H1 (cell line): ENCODE results near the gene EVA1C. TPM values are rescaled to one million over a fixed set of nuclear protein-coding genes. Genes with fewer than 3 reads are reported as not detected.

Experiments
- CTCF ChIA-PET: fragments of 300-600 bp; sonication (Branson Sonifier 250); formaldehyde crosslinking; loops from one replicate; lab custom pipeline; 2021; ENCODE audit not compliant: partially characterized antibody; lab: Charles Lee
- POLR2A ChIA-PET: fragments of 300-600 bp; sonication (Branson Sonifier 250); formaldehyde crosslinking; loops from one replicate; lab custom pipeline; 2021; ENCODE audit warnings: inconsistent platforms; ENCODE audit not compliant: partially characterized antibody; lab: Charles Lee
- DNase-seq, 2 experiments: peaks; one replicate each; pipeline versions ENCODE4 v3.0.0 to v3.0.0-alpha.2; 2010 to 2022; ENCODE audit warnings: low spot score in 2 of 2, low read depth in 1 of 2, mixed read lengths in 1 of 2
- FAIRE-seq: peaks from 2 replicates; lab custom pipeline; 2011; peaks lifted over from hg19 to GRCh38; lab: Jason Lieb, UNC
- H2AFZ ChIP-seq: 2 replicates; pipeline ENCODE4 v1.8.1; 2012; ENCODE audit warnings: low read length, inconsistent platforms
- H2AK5ac ChIP-seq: 2 replicates; pipeline ENCODE4 v1.6.1; 2013; ENCODE audit warnings: low read depth, low read length
- H2BK120ac ChIP-seq: replicated peaks from 2 replicates; pipeline ENCODE3; 2013; ENCODE audit warnings: low read depth, low read length, inconsistent platforms
- H2BK12ac ChIP-seq: 2 replicates; pipeline ENCODE4 v1.6.1; 2013; ENCODE audit warnings: low read depth, low read length
- H2BK15ac ChIP-seq: 2 replicates; pipeline ENCODE4 v1.6.1; 2013; ENCODE audit warnings: low read length
- H2BK20ac ChIP-seq: 2 replicates; pipeline ENCODE4 v1.6.1; 2013; ENCODE audit warnings: low read length
- H2BK5ac ChIP-seq: 2 replicates; pipeline ENCODE4 v1.6.1; 2013; ENCODE audit warnings: low read depth, low read length
- H3K14ac ChIP-seq: 2 replicates; pipeline ENCODE4 v1.6.1; 2013; ENCODE audit warnings: inconsistent platforms; ENCODE audit not compliant: insufficient read length
- H3K18ac ChIP-seq: 2 replicates; pipeline ENCODE4 v1.6.1; 2013; ENCODE audit warnings: low read length; ENCODE audit errors: extremely low read depth
- H3K23ac ChIP-seq: 2 replicates; pipeline ENCODE4 v1.6.1; 2013; ENCODE audit warnings: inconsistent platforms; ENCODE audit not compliant: insufficient read length
- H3K23me2 ChIP-seq: 2 replicates; pipeline ENCODE4 v1.6.1; 2013; ENCODE audit warnings: low read depth, low read length
- H3K27ac ChIP-seq: 2 replicates; pipeline ENCODE4 v1.6.1; 2011; ENCODE audit warnings: low read depth, low read length, inconsistent platforms
- H3K27me3 ChIP-seq, 4 experiments: replicated peaks in 1 of 4; 1 replicate in 1 of 4; 2 replicates in 3 of 4; pipeline versions ENCODE4 v1.6.1 to v1.8.1; 2011 to 2013; ENCODE audit warnings: low read length in 3 of 4, mild to moderate bottlenecking in 3 of 4, inconsistent platforms in 2 of 4, mixed read lengths in 2 of 4, moderate library complexity in 1 of 4; ENCODE audit not compliant: control insufficient read depth in 3 of 4, insufficient read depth in 3 of 4; ENCODE audit errors: extremely low read depth in 1 of 4
- H3K36me3 ChIP-seq, 4 experiments: 2 replicates each; pipeline versions ENCODE4 v1.6.1 to v1.8.1; 2011 to 2013; ENCODE audit warnings: mild to moderate bottlenecking in 4 of 4, low read length in 3 of 4, moderate library complexity in 2 of 4, control low read depth in 1 of 4, inconsistent platforms in 1 of 4; ENCODE audit not compliant: insufficient read depth in 4 of 4, control insufficient read depth in 2 of 4
- H3K4ac ChIP-seq: replicated peaks from 2 replicates; pipeline ENCODE3; 2013; ENCODE audit warnings: low read length, low read depth, mixed read lengths, inconsistent platforms; ENCODE audit not compliant: insufficient read length
- H3K4me1 ChIP-seq, 4 experiments: replicated peaks in 1 of 4; 1 replicate in 1 of 4; 2 replicates in 3 of 4; pipeline versions ENCODE4 v1.6.1 to v1.8.1; 2011 to 2013; ENCODE audit warnings: low read length in 3 of 4, inconsistent platforms in 2 of 4, mixed read lengths in 1 of 4; ENCODE audit not compliant: insufficient read depth in 4 of 4, control insufficient read depth in 3 of 4
- H3K4me2 ChIP-seq, 2 experiments: 2 replicates each; pipeline versions ENCODE4 v1.6.1 to v1.8.1; 2011 to 2013; ENCODE audit warnings: low read depth in 2 of 2, low read length in 2 of 2, control low read depth in 1 of 2, inconsistent platforms in 1 of 2, mild to moderate bottlenecking in 1 of 2; ENCODE audit not compliant: insufficient read depth in 1 of 2
- H3K4me3 ChIP-seq, 4 experiments: fragments of 200-600, 300-600 bp in 1 of 4; sonication (generic), shearing (Covaris generic), sonication (Bioruptor Twin) in 1 of 4; 2 replicates each; pipeline versions ENCODE4 v1.5.1 to v1.8.1; 2011 to 2016; ENCODE audit warnings: low read length in 4 of 4, low read depth in 3 of 4, control low read depth in 2 of 4, inconsistent platforms in 2 of 4, mild to moderate bottlenecking in 2 of 4, mixed read lengths in 1 of 4, moderate library complexity in 1 of 4; ENCODE audit not compliant: insufficient read depth in 2 of 4; ENCODE audit errors: extremely low read depth in 1 of 4
- H3K56ac ChIP-seq: replicated peaks from 2 replicates; pipeline ENCODE3; 2013; ENCODE audit warnings: low read depth, mild to moderate bottlenecking, mixed read lengths, low read length, inconsistent platforms; ENCODE audit not compliant: insufficient read length
- H3K79me1 ChIP-seq: 2 replicates; pipeline ENCODE4 v1.6.1; 2013; ENCODE audit warnings: low read depth, low read length, control low read depth
- H3K79me2 ChIP-seq, 2 experiments: 2 replicates each; pipeline versions ENCODE4 v1.6.1 to v1.8.1; 2012 to 2013; ENCODE audit warnings: low read length in 2 of 2, mild to moderate bottlenecking in 2 of 2, inconsistent platforms in 1 of 2; ENCODE audit not compliant: insufficient read depth in 2 of 2, control insufficient read depth in 1 of 2
- H3K9ac ChIP-seq, 4 experiments: replicated peaks in 1 of 4; 1 replicate in 1 of 4; 2 replicates in 3 of 4; pipeline versions ENCODE4 v1.6.1 to v1.8.1; 2011 to 2013; ENCODE audit warnings: low read depth in 3 of 4, low read length in 3 of 4, control low read depth in 2 of 4, mild to moderate bottlenecking in 2 of 4, moderate library complexity in 2 of 4, inconsistent platforms in 1 of 4; ENCODE audit errors: extremely low read depth in 1 of 4
- H3K9me3 ChIP-seq, 2 experiments: 2 replicates each; pipeline versions ENCODE4 v1.6.1 to v1.8.1; 2012 to 2013; ENCODE audit warnings: mild to moderate bottlenecking in 2 of 2, moderate library complexity in 2 of 2, control low read depth in 1 of 2, inconsistent platforms in 1 of 2, low read depth in 1 of 2, low read length in 1 of 2, mixed read lengths in 1 of 2; ENCODE audit not compliant: insufficient read depth in 2 of 2
- H4K20me1 ChIP-seq, 2 experiments: replicated peaks in 1 of 2; 2 replicates each; pipeline versions ENCODE3 to v1.8.1; 2011 to 2013; ENCODE audit warnings: inconsistent platforms in 2 of 2, low read length in 2 of 2, mild to moderate bottlenecking in 1 of 2; ENCODE audit not compliant: insufficient read depth in 2 of 2, control insufficient read depth in 1 of 2
- H4K5ac ChIP-seq: 2 replicates; pipeline ENCODE4 v1.6.1; 2013; ENCODE audit warnings: low read length, low read depth, mixed read lengths, inconsistent platforms; ENCODE audit not compliant: insufficient read length
- H4K8ac ChIP-seq: 2 replicates; pipeline ENCODE4 v1.8.0; 2013; ENCODE audit warnings: mild to moderate bottlenecking, moderate library complexity, low read length, inconsistent platforms; ENCODE audit not compliant: insufficient read depth; ENCODE audit errors: extremely low read depth
- H4K91ac ChIP-seq: replicated peaks from 2 replicates; pipeline ENCODE3; 2013; ENCODE audit warnings: low read length, mixed read lengths, inconsistent platforms; ENCODE audit not compliant: insufficient read length
- ASH2L ChIP-seq: fragments of 200-600, 300-600 bp; sonication (generic); IDR thresholded peaks from one replicate; pipeline ENCODE4 v1.7.1; 2017; ENCODE audit warnings: low read length
- ATF3 ChIP-seq: IDR thresholded peaks from 2 replicates; pipeline ENCODE4 v1.6.1; 2011; ENCODE audit warnings: low read depth, mild to moderate bottlenecking, low read length; ENCODE audit not compliant: insufficient read depth
- BCL11A ChIP-seq, 2 experiments: IDR thresholded peaks; one replicate each; pipeline ENCODE4 v1.6.1; 2011; ENCODE audit warnings: low read depth in 2 of 2, low read length in 2 of 2, mild to moderate bottlenecking in 2 of 2
- CEBPB ChIP-seq: IDR thresholded peaks from 2 replicates; pipeline ENCODE4 v1.6.1; 2012; ENCODE audit warnings: low read depth, low read length
- JUND ChIP-seq: IDR thresholded peaks from 2 replicates; pipeline ENCODE4 v1.6.1; 2011; ENCODE audit warnings: mild to moderate bottlenecking, improper control_type of control experiment, low read length
- KDM1A ChIP-seq: fragments of 200-600, 300-600 bp; sonication (generic); IDR thresholded peaks from 2 replicates; pipeline ENCODE4 v1.7.1; 2016; ENCODE audit warnings: mild to moderate bottlenecking, low read length, borderline replicate concordance
- MAFK ChIP-seq: IDR thresholded peaks from 2 replicates; pipeline ENCODE4 v1.6.1; 2012; ENCODE audit warnings: low read depth, mild to moderate bottlenecking, improper control_type of control experiment, low read length
- POLR2A ChIP-seq, 2 experiments: IDR thresholded peaks; 1 replicate in 1 of 2; 2 replicates in 1 of 2; pipeline ENCODE4 v1.6.1; 2011; ENCODE audit warnings: low read depth in 2 of 2, low read length in 2 of 2, mild to moderate bottlenecking in 2 of 2; ENCODE audit errors: control extremely low read depth in 1 of 2
- POLR2AphosphoS5 ChIP-seq: IDR thresholded peaks from 2 replicates; pipeline ENCODE4 v1.6.1; 2011; ENCODE audit warnings: low read depth, low read length
- POU5F1 ChIP-seq: IDR thresholded peaks from 2 replicates; pipeline ENCODE4 v1.6.1; 2011; ENCODE audit warnings: low read depth, mild to moderate bottlenecking, low read length, moderate library complexity
- RAD21 ChIP-seq, 2 experiments: IDR thresholded peaks in 1 of 2; conservative IDR thresholded peaks in 1 of 2; 2 replicates each; pipeline ENCODE4 v1.6.1; 2011; ENCODE audit warnings: low read depth in 2 of 2, low read length in 2 of 2, improper control_type of control experiment in 1 of 2, inconsistent platforms in 1 of 2, mild to moderate bottlenecking in 1 of 2, moderate library complexity in 1 of 2
- RBBP5 ChIP-seq: IDR thresholded peaks from 2 replicates; pipeline ENCODE4 v1.7.1; 2012; ENCODE audit warnings: low read depth, mild to moderate bottlenecking, inconsistent platforms, low read length, moderate library complexity, borderline replicate concordance
- RFX5 ChIP-seq: IDR thresholded peaks from 2 replicates; pipeline ENCODE4 v1.6.1; 2011; ENCODE audit warnings: low read depth, low read length, improper control_type of control experiment, borderline replicate concordance
- TBP ChIP-seq: IDR thresholded peaks from 2 replicates; pipeline ENCODE4 v1.6.1; 2011; ENCODE audit warnings: low read depth, low read length, improper control_type of control experiment
- WGBS, 2 experiments: shearing (Covaris generic) in 1 of 2; methylation state at CpG; one replicate each; pipeline versions ENCODE4 v1.1.6 to v1.1.7; 2013 to 2015; ENCODE audit warnings: low lambda C conversion rate in 2 of 2, mixed read lengths in 2 of 2, inconsistent platforms in 1 of 2, low coverage in 1 of 2, missing lambda C conversion rate in 1 of 2; ENCODE audit not compliant: insufficient replicate concordance in 2 of 2, insufficient coverage in 1 of 2, insufficient read length in 1 of 2; ENCODE audit errors: extremely low coverage in 1 of 2, missing lambda C conversion rate in 1 of 2; 5-methylcytosine and 5-hydroxymethylcytosine counted together
- polyA plus RNA-seq, 7 experiments: library from polyadenylated mRNA; depleted of rRNA in 3 of 7; stranded (reverse) in 5 of 7; unstranded in 2 of 7; fragments of >200 nt in 5 of 7; fragments of 200-250 nt in 2 of 7; gene quantifications; 1 replicate in 5 of 7; 2 replicates in 1 of 7; 4 replicates in 1 of 7; pipeline versions ENCODE4 v1.2.1 to v1.2.3, GENCODE V29; 2011 to 2013; ENCODE audit warnings: missing spikeins in 2 of 7, mixed read lengths in 2 of 7
- total RNA-seq: library from RNA; stranded (reverse); fragmentation: NEBNext Ultra II Directional; extraction: Animal tissue kit (Norgen Biotek cat#: 25700); gene quantifications from 2 replicates; pipeline ENCODE4 v1.2.1, GENCODE V29; 2021

EVA1C gene
- total and polyA plus RNA-seq, 2 of the 8 experiments (the other 6 are each of a cell fraction or from before 2014, with no cell fraction given) = 2.6 to 3.6 TPM

GRCh38 chr21:32382108-32382644, 30.3 kb upstream of the EVA1C start:
- no peak overlapping the region for H2BK5ac ChIP-seq
- ChIA-PET CTCF (interaction anchor here (0.7 to 4.4 kb wide), 3 partner anchors 18 to 219 kb away, joined by 3 to 19 read pairs (median 7); no protein-coding TSS in a partner anchor), POLR2A (no interaction called here)
- no peak overlapping the region for H3K4ac ChIP-seq
- no peaks in the 10 kb centered on the region for H3K23me2 ChIP-seq
- peaks cover 23 to 62% (median 40%) of the 10 kb centered on the region in 4 experiments for H3K36me3 ChIP-seq
- no peak overlapping the region for H2BK120ac ChIP-seq
- H3K79me1 ChIP-seq = peaks cover 10% of the 10 kb centered on the region; the same call in 1 of the 2 replicates
- H3K4me2 ChIP-seq = no peak overlapping the region
- no peak for FAIRE-seq
- H3K18ac ChIP-seq = no peak overlapping the region
- 90% methylated on average over 10 of the region's 10 CpGs; no CpG with 5 or more reads in 1 of the 2 experiments for WGBS, 2 experiments
- H3K56ac ChIP-seq = no peak overlapping the region
- H3K23ac ChIP-seq = no peak overlapping the region
- no peak overlapping the region for H3K27ac ChIP-seq
- no peak overlapping the region for H2BK12ac ChIP-seq
- no peak for DNase-seq
- H2AFZ ChIP-seq = no peak overlapping the region
- H3K27me3 ChIP-seq = no peaks in the 10 kb centered on the region
- peaks cover 4 to 28% of the 10 kb centered on the region in 2 experiments; a peak in 3 of 4 replicates for H3K79me2 ChIP-seq
- no peak overlapping the region for H4K8ac ChIP-seq
- H4K20me1 ChIP-seq = peaks cover 4 to 15% of the 10 kb centered on the region in 2 experiments
- H3K9me3 ChIP-seq = no peaks in the 10 kb centered on the region
- no peak overlapping the region for H4K5ac ChIP-seq
- H3K14ac ChIP-seq = no peak overlapping the region
- H2BK15ac ChIP-seq = no peak overlapping the region
- H4K91ac ChIP-seq = no peak overlapping the region
- no peak overlapping the region for H2AK5ac ChIP-seq
- no peak overlapping the region for H3K9ac ChIP-seq
- H3K4me1 ChIP-seq = peaks cover 0 to 2% (median 0%) of the 10 kb centered on the region in 4 experiments; a peak in 1 of 7 replicates
- H2BK20ac ChIP-seq = no peak overlapping the region
- no peak overlapping the region for H3K4me3 ChIP-seq
- TF ChIP-seq ASH2L = no peak
- no peak for TF ChIP-seq KDM1A
- TF ChIP-seq CEBPB = no peak
- no peak for TF ChIP-seq RAD21 (IDR thresholded peaks at IDR 0.05 in 1 of 2, conservative IDR thresholded peaks at IDR 0.05 in 1 of 2; ENCODE audit: low read depth in 2 of 2, low read length in 2 of 2)
- TF ChIP-seq RFX5 = no peak
- no peak for TF ChIP-seq MAFK
- no peak for TF ChIP-seq RBBP5
- no peak for TF ChIP-seq ATF3
- no peak for TF ChIP-seq JUND
- TF ChIP-seq POLR2A (IDR thresholded peaks at IDR 0.05; ENCODE audit: control extremely low read depth in 1 of 2, low read depth in 2 of 2, low read length in 2 of 2) = no peak
- no peak for TF ChIP-seq BCL11A (IDR thresholded peaks at IDR 0.05; ENCODE audit: low read depth in 2 of 2, low read length in 2 of 2)
- no peak for TF ChIP-seq TBP
- TF ChIP-seq POLR2AphosphoS5 = no peak
- TF ChIP-seq POU5F1 = no peak
